ENCODE measurements around the gene HOXA3. TPM values are rescaled to one million over a fixed set of nuclear protein-coding genes. Genes with fewer than 3 reads are reported as not detected.

The HOXA3 gene
- total RNA-seq, 2 donors from 2014 or later = not detected

DNA sequence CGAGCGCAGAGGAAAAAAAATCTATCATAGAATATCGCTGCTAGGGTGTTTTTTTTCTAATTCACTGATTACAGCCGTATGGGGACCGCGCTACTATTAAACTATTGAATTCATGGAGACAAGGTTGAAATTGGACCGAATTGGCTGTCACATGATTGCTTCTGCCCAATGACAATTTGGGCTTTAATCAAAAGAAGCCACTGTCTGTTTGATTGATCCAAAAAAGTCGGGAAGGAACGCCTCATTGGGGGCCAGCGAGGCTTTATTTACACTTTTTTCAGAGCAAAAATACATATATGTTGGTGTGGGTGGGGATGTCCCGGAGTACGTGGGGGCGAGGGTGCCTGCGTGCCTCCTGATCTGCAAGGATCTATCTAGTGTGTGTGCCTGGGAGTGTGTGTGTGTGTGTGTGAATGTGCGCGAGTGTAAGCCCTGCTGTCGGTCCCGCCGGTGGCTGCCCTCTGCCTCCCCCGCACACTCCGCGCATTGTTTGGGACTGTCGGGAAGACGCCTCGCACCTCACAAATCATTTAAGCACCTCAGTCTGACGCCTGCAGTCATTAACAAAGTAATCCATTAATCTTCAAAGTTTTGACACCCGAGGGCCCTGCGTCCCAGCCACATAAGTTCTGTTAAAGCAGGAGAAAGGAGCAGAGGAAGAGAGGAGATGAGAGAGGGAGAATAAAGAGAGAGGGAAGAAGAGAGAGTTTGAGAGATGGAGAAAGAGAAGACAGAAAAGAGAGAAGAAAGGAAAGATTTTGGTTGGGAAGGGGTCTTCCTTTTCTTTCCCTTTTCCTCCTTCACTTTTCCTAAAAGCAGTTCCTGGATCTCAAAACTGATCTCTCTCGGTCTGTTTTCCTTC lies 49.6 kb downstream of the HOXA3 start, which contains the start of gene HOXA2:
Gene HOXA2 (minus strand): TSS at position 103 of the 862 bp plus-strand sequence. CDS start 183 bp downstream, outside the sequence.
- Mint-ChIP-seq H3K36me3 (peaks cover 5 to 36% of the 10 kb centered on the region in 2 donors), H3K9me3 (no peaks in the 10 kb centered on the region), H3K27ac (no peak within 1 kb of the TSS)
- no peak for DNase-seq (ENCODE audit: low spot score in 2 of 2)
- no peak for ATAC-seq

DNA sequence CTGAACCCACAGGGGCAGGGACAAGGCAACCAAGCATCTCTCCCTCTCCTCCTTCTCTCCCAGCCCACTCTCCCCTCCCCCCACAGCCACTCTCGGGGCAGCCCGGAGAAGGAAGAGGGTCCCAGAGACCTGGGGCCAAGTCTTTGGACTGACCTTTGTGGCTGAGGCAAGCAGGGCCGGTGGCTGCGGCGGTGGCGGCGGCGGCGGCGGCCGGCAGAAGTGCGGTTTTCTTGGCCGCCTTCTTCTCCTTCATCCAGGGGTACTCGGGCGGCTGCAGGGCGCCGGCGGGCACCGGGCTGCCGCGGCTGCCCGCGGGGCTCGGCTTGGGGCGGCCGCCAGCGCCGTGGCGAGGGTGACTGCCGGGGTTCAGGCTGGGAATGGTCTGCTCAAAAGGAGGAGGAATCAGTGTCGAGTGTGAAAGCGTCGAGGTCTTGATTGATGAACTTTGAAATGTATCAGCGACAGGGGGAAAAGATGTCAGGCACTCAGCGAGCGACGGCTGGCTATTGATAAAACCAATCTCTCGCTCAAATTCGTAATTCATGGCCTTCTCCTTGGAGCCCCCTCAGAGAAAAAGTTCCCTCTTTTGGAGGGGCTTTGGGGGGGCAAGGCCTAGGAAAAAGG lies 50.3 kb downstream of the HOXA3 start:
- H3K27ac Mint-ChIP-seq = no peak overlapping the region
- ATAC-seq (no peak), DNase-seq (ENCODE audit: low spot score in 2 of 2) (no peak)
- H3K36me3 Mint-ChIP-seq = peaks cover 5 to 41% of the 10 kb centered on the region in 2 donors
- H3K9me3 Mint-ChIP-seq = no peaks in the 10 kb centered on the region

DNA sequence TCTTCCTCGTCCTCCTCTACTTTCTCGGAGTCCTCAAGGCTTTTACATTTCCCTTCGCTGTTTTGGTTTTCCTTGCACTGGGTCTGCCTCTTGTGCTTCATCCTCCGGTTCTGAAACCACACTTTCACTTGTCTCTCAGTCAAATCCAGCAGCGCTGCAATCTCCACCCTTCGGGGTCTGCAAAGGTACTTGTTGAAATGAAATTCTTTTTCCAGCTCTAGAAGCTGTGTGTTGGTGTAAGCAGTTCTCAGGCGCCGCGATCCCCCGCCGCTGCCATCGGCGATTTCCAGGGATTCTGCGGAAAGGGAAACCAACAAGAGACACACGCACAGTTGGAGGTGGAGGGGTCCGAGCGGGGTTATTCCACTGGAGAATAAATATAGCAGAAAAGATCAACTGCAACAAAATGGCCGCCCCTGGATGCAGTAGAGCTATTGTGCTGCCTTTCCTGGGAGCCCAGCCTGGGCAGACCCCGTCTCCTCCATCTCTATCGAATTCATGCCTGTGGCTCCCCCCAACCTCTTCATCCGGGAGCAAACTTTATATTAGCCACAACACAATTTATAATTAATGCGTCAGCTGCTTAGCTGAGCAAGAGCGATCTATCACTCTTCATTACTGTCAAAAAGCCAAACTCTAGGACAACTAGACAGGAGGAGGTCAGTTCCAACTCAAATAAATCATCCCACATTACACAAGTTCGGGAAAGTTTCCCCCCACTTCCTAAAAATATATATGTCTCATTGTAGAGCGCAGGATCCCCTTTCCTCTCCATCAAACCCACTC lies 51.0 kb downstream of the HOXA3 start:
- Mint-ChIP-seq H3K36me3 (peaks cover 5 to 41% of the 10 kb centered on the region in 2 donors), H3K9me3 (no peaks in the 10 kb centered on the region), H3K27ac (no peak overlapping the region)
- ATAC-seq = no peak
- no peak for DNase-seq (ENCODE audit: low spot score in 2 of 2)

DNA sequence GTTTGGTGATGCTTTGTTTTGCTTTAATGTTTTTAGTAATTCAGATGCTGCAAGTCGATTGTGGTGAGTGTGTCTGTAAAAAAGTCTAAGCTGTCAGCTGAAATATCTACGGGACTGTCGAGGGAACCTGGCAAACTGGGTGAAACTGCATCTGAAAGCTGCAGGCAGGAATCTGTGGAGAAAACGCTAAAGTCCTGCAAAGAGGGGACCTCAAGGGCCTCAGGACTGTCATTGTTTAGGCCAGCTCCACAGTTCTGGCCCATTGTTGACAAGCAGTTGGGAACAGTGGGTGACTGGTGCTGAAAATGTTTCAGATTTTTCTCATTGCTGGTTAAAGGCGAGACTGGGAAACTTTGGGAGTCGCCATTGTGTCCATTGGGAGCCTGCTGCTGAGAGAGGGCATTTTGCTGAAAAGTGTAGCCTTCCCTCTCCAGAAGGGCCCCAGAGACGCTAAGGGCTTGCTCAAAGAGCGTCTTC lies 51.7 kb downstream of the HOXA3 start:
- no peak for ATAC-seq
- no peak for DNase-seq (ENCODE audit: low spot score in 2 of 2)
- peaks cover 5 to 41% of the 10 kb centered on the region in 2 donors for H3K36me3 Mint-ChIP-seq
- no peaks in the 10 kb centered on the region for H3K9me3 Mint-ChIP-seq
- H3K27ac Mint-ChIP-seq = no peak overlapping the region

DNA sequence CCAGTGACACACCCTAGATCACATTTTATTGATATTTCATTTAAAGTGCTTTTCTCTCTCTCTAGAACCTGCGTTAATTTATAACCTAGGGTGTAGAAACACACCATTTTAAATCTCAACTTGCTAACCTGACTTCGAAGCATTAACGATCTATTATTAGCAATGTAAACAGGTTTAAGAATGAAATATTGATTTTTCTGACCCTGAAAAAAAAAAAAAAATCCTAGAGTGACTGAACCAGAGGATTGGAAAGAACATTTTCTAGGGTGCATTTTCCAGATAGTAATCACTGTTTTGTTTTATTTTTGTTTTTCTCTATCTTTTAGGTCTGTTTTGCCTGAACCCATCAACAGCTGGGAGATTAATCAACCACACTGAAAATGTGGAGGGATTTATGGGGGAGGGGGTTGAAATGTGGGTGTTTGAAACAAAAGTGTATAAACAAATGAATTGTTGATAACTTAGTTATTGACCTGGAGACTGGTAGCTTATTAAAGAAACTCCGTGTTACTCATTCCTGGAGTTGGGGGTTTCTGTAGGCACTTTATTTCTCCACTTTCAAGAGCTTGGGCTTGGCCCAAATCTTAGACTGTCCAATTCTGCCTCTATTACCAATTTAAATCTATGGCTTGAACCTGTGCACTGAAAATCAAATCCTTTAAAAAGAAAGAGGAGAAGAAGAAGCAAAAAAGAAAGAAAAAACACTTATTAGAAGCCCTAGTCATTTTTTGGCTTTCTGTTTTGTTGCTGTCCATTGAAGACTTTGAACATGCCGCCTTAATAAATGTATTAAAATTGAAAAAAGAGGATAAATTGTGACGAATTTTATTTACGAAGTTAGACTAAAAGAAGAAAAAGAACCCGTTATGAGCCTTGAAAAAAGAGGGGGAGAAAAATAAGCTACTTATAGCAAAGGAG lies 52.7 kb downstream of the HOXA3 start:
- DNase-seq (ENCODE audit: low spot score in 2 of 2) (no peak), ATAC-seq (no peak)
- Mint-ChIP-seq H3K36me3 (peaks cover 12 to 41% of the 10 kb centered on the region in 2 donors), H3K27ac (no peak overlapping the region), H3K9me3 (no peaks in the 10 kb centered on the region)

DNA sequence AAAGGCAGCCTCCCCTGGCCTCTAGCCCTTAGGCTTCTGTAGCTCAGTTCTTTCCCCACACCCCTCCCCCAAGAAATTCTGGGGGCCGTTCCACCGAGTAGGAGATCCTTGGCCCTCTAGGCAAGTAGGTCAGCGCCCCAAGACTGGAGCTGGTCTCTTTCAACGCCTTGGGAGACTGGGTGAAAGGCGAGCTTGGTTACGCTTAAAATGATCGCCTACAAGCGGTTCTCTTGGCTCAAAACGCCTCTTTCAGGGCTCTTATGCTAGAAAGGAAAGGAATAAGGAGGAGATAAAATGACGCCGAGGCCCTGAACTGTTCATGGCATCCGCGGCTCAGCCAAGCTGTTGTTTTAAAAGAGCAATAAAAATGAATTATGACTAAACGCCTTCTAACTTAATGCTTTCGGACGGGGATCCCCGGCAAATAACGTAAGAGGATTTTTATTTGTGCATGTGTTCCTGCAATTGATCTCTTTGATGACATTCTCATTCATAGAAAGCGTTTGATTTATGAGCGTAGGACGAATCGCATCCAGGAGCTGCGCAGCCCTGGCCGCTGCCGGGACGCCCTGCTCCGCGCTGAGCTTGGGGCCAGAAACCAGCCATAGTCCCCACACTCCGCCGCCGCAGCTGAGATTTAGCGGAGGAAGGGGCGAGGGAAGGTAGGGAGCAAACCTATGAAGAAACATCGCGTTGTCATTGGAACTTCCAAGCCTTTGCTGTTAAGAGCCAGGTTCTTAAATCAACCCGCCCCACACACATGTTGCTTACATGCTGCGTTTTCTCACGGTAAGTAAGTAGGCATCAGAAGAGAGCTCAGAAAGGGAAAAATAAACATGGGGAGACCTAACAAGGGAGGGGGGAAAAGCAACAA lies 53.6 kb downstream of the HOXA3 start:
- Mint-ChIP-seq H3K36me3 (peaks cover 14 to 36% of the 10 kb centered on the region in 2 donors), H3K27ac (no peak overlapping the region), H3K9me3 (no peaks in the 10 kb centered on the region)
- ATAC-seq = no peak
- DNase-seq (ENCODE audit: low spot score in 2 of 2) = no peak

DNA sequence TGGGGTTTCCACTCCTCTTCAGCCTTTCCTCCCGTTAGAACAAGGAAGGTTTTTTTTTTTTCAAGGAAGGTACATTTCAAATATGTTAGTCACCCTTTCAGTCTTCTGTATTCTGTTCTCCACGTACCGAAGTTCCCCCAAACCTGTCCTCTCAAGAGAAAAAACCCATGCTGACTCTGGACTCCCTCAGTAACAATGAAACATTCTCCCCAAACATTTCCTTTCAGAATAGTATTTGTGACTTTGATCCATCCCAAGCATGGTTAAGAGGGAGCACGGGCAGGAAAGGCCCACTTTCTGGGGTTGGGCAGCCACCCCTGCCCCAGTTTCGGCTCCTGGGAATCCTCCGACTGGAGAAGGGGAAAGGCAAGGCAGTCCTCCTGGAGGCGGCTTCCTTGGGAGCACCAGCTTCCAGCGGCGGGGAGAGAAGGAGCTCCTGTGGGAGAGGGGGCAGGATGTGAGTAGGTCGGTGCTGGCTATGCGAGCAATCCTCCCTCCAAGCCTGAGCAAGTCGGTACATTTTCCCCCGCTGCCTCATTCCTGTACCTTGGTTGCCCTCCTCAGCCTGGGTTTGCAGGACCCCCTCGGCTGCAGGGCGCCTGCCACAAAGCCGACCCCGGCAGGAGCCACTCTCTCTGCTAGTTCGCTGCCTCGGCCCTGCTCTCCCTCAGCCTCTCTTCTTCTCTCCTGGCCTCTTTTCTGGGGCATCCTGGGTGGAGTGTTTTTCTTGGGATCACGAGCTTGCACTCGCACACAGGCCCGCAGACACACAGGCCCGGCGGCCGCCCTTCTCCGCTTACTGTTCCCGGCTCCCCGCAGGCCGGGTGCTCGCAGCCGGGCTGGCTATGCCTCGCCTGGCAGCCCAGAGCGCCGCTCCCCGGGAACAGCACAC lies 54.5 kb downstream of the HOXA3 start:
- DNase-seq (ENCODE audit: low spot score in 2 of 2) (no peak), ATAC-seq (no peak)
- Mint-ChIP-seq H3K9me3 (no peaks in the 10 kb centered on the region), H3K36me3 (peaks cover 14 to 33% of the 10 kb centered on the region in 2 donors), H3K27ac (no peak overlapping the region)

DNA sequence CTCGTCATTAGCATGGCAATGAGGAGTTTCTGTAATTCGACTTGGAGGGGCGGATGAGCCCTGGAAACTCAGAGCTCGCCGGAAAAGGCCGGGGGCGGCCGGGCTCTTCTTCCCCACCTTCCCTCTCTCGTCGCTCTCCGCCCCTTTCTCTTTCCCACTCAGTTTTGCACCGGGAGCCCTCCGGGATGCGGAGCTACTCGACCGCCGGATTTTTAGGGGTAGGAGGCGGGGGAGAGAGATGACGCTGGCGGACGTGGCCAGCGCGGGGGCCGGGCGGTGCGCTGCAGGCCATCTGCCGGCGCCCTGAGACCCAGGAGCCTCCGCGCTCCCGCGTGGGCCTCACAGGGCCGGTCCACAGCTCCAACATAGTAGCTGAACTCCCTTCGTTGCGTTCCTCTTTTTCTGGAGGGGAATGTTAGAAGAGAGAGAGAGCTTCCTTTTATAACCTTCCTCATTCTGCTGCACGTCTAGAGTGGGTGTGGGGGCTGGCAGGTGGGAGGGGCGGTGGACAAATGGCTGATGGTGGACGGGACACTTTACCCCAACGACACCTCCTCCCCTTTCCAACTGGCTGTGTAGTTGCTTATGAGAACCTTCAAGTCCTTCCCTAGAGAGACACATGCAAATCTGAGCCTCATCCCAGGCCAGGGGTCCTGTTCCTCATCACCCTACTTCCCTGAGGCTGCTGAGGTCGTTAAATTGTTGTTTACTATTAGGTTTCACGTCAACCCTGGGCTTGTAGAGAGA lies 55.4 kb downstream of the HOXA3 start:
- DNase-seq (ENCODE audit: low spot score in 2 of 2) = no peak
- Mint-ChIP-seq H3K27ac (no peak overlapping the region), H3K36me3 (peaks cover 14 to 27% of the 10 kb centered on the region in 2 donors), H3K9me3 (no peaks in the 10 kb centered on the region)
- no peak for ATAC-seq

DNA sequence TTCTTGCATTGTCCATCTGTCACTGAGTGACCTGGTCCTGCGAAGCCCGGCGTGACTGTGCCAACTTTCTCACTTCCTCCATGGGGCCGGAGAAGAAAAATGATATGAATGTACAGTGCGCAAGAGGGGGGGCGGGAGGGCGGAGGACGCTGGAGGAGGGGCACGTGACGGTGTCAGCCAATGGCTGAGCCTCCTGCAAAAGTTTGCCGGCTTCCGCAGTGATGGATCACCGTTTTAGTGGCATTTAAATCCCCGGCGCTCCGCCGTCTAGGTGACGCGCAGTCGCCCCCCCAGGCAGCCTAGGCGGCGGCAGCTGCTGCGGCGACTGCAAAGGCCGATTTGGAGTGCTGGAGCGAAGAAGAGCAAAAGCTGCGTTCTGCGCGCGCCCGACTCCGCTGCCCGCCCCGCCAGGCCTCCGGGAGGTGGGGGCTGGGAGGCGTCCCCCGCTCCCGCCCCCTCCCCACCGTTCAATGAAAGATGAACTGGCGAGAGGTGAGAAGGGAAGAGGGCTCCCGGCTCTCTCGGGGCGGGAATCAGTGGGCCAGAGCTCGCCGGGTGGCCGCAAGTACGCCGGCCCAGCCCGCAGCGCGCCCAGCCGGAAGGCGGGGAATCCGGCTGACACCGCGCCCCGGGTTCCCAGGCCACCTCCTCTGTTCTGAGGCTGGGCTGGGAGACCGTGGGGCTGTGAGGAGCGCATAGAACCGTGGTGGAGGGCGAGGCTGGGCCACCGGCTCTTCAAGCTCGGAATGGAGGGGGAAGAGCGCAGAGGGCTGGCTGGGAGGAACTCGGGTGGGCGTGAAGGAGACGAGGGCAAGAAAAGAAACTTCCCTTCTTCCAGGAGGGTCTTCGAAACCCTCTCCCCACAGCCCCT lies 56.3 kb downstream of the HOXA3 start, which contains the start of gene HOXA1:
Gene HOXA1 (minus strand): TSS at position 104 of the 871 bp plus-strand sequence. CDS start 88 bp downstream, at position 16.
- Mint-ChIP-seq H3K27ac (peak within 1 kb of the TSS; percentile 47 to 78), H3K9me3 (no peaks in the 10 kb centered on the region), H3K36me3 (peaks cover 14 to 20% of the 10 kb centered on the region in 2 donors)
- peak; percentile 88 to 91 for ATAC-seq
- peak; percentile 60 to 78 for DNase-seq (ENCODE audit: low spot score in 2 of 2)

DNA sequence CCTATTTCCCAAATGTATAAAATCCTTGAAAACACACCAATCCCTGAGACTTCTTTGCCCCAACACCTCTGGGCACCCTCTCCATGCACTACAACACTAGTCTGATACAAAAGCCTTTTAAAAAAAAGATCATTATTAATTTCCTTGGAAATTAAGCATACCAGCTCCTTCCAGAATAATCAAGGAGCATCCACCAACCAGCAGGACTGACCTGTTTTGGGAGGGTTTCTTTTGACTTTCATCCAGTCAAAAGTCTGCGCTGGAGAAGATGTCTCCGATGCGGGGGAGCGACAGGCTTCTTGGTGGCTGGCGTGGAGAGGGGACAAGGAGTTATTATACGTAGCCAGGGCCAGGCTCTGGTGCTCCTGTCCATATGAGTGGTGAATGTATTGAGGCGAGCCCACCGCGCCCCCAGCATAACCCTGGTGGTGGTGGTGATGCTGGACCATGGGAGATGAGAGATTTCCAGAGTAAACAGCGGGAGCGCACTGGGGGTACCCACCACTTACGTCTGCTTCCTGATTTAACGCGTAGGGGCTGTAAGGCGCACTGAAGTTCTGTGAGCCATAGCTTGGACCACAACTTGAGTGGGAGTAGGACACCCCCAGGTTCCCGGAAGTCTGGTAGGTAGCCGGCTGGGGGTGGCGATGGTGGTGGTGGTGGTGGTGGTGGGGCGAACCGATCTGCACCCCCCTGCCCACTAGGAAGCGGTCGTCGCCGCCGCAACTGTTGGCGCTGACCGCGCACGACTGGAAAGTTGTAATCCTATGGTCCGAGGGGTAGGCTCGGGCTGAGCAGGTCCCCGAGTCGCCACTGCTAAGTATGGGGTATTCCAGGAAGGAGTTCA lies 57.1 kb downstream of the HOXA3 start:
- no peak for DNase-seq (ENCODE audit: low spot score in 2 of 2)
- H3K27ac Mint-ChIP-seq = peak overlapping the region; percentile 47 to 78
- H3K36me3 Mint-ChIP-seq = peaks cover 14 to 22% of the 10 kb centered on the region in 2 donors
- no peaks in the 10 kb centered on the region for H3K9me3 Mint-ChIP-seq
- ATAC-seq = peak; percentile 3 to 28

DNA sequence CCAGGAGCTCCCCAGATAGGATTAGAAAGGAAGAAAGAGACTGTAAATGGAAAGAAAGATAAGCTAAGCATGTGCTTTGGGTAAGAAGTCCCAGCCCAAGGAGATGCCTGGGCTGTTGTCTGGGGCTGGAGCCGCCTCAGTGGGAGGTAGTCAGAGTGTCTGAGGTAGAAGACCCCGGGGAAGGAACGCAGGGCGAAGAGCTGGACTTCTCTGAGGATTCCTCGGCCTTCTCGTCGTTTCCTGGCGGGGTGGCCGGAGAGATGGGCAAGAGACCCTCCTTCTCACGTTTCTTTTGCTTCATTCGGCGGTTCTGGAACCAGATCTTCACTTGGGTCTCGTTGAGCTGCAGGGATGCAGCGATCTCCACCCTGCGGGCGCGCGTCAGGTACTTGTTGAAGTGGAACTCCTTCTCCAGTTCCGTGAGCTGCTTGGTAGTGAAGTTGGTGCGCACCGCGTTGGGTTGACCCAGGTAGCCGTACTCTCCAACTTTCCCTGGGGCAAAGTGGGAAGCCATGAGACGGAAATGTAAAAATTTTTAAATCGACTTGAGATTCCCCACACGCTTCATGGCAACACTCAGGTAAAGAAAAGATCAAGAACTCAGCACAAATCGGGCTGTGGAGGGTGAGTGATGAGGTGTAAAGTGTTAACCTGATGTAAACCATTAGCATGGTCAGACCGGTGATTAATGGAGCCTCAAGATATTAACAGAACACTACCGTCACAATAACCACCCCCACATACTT lies 57.9 kb downstream of the HOXA3 start:
- H3K36me3 Mint-ChIP-seq = peaks cover 14 to 18% of the 10 kb centered on the region in 2 donors
- H3K9me3 Mint-ChIP-seq = no peaks in the 10 kb centered on the region
- no peak for ATAC-seq
- DNase-seq (ENCODE audit: low spot score in 2 of 2) = no peak
- no peak overlapping the region for H3K27ac Mint-ChIP-seq

Data from activated naive CD4-positive, alpha-beta T cell treated with anti-CD3 and anti-CD28 coated beads, Interleukin-2, amount 50 U/mL, for 72 hours (primary cell).